Measurements from ENCODE around the gene STON1.
"Not testable (repeated sequence)": the region's sequence is repeated elsewhere in the genome, so short reads cannot be mapped to it uniquely, and the experiment has no call there.

The STON1 gene

DNA sequence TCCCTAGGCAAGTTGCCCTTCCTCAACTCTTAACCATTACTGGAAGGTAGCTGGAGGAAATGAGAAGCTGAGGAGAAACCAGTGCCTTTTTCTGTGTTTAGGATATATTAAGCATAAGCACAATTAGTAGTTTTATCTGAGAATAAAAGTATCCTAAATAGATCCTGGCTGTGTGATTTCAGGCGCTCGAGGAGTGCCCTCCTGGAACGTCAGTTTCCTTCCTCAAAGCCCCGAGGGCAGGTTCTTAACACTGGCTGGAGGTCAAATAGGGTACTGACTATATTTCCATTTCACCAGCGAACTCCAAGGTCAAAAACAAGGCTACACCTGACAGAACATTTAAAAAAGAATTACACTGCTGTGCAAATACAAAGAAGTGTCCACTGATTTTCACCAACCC is 1.5 kb upstream of the STON1 start:
- no peak for FAIRE-seq

DNA sequence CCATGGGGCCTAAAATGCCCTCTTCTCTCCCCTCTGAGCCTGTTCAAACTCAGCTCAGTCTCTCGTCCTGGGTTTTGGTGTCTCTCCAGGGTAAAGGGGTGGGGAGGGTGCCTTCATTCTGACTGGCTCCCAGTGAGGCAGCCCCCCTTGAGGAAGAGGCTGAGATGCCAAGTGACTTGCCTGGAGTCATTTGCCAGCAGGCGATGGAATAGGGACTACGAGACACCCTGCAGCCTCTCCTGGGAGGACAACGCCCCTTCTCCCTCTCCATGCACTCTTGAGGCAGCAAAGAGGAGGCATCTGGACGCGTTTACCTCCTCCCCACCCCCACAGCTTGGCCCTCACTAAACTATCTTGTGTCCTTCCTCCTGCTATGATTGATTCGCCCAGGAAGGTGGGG is 760 bp upstream of the STON1 start:
- no peak for FAIRE-seq

DNA sequence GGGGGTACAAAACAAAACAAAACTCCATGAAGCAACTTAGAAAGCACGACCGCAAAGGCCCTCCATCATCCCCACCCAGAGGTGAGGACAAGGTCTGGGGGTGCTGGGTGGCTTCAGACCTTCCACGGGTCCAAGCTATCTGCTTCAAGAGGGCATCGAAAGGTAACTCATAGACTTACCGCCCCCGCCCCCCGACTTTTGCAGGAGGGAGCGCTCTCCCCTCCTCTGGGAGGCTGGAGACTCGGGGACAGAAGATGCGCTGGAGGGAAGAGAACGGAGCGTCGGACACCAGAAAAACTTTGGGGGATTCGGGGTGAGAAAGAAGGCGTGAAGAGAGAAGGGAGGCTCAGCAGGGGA is 300 bp upstream of the STON1 start:
- FAIRE-seq: no peak

DNA sequence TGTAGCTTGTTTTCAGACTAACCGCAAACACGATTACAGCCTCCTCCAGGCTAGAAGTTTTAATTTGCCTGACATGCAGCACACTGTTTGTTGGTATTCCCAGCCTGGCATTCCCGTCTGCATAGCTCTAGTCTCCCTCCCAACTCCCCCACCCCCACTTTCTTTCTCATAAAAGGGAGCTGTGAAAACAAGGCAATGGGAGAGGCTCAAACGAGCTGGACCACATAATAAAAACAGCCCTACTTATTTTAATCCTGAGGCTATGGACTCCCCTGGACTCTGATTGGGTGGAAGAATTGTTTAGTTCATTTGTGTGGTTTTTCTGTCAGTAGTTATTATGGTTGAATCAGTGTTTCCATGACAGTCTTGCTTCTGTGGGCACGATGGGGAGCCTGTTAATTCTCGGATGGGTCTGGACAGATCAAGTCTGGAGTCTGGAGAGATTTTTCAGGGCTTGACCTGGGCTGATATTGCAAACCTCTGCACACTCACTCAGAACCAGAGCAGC is 1.2 kb downstream of the STON1 start:
- no peak for FAIRE-seq

DNA sequence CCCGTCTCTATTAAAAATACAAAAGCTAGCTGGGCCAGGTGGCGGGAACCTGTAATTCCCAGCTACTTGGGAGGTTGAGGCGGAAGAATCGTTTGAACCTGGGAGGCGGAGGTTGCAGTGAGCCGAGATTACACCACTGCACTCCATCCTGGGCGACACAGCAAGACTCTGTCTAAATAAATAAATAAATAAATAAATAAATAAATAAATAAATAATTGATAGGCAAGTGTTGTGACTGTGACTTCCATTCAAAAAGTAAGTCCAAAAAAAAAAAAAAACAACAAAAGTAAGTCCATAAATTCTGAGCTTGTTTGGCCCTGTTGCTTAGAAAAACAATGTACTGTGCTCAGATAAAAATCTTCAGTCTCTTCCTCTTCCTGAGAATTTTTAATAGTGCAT is 2.2 kb downstream of the STON1 start:
- FAIRE-seq: no peak

DNA sequence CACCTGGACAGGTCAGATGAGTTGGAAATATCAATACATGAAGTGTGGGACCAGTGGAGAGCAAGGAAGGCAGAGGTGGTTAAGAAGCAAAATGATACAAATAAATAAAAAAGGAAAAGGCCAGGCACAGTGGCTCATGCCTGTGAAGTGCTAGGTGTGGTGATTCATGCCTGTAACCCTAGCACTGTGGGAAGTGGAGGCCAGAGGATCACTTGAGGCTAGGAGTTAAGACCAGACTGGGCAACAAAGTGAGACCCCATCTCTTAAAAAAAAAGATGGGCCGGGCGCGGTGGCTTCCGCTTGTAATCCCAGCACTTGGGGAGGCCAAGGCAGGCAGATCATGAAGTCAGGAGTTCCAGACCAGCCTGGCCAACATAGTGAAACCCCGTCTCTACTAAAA is 2.9 kb downstream of the STON1 start:
- no peak for FAIRE-seq

DNA sequence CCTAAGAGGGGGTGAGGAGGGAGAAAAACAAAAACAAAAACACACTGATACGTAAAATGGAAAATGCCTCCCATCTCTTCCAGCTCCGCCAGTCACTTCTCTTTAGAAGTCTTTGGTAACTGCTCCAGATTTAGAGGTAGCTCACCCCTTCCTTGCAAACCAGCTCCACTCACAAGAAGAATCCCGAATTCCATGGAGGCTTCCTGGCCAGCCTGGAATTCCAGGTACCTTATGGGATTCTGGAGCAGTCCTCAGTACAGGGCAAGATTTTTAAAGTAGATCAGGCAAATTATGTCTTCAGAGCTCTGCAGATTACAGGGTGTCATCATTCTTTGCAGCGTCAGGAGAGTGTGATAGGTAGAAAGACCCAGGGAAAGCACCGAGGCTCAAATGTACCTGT is 4.8 kb downstream of the STON1 start:
- FAIRE-seq: no peak

DNA sequence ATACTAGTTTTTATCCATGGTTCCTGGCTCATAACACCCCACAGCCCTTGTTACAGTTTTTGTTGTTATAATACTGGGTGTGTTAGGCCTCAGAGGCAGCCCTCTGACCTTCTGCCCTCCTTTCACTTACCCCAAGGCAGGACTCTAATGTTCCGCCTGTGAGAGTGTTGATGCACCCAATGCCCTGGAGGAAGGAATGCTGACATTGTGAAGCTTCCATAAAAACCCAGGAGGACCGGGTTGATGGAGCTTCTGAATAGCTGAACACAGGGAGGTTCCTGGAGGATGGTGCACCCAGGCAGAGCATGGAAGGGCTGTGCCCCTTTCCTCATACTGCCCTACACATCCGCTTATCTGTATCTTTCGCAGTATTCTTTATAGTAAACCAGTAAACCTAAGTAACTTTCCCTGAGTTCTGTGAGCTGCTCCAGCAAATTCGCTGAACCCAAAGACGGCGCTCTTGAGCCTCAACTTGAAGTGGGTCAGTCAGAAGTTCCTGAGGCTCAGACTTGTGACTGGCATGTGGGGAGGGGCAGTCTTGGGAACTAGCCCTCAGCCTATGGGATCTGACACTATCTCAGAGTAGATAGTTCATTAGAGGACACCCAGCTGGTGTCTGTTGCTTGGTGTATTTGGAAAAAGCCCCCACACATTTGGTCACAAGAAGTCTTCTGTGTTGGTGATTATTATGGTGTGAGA is 10.4 kb downstream of the STON1 start:
- FAIRE-seq: no peak

DNA sequence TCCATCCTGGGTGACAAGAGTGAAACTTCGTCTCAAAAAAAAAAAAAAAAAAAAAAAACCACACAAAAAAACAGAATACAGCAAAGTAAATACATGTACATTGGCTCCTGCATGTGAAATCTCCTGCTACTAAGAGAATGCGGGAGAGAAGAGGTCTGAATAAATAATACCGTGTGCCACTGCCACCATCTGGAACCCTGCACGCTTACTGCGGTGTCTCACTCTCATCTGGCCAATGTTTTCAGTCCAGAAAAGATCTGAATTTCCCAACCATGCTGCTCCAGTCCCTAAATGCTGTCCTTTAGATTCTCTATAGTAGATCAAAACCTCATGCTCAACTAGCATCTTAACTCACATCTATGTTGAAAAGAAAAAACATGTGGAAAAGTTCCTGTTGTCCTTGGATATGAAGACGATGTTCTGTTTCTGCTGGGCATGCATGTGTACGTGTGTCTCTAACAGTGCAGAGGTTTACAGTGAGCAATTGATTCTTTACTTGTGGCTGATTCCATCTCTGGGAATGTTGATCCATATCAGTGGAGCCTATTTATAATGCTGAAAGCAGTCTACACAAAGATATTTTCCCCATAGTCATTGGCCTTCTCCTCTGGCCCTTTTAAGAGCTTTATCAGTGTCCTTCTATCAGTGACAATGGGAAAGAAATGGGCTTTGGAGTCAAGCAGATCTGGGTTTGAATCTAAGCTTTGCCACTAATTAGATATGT is 11.9 kb downstream of the STON1 start:
- FAIRE-seq: no peak

DNA sequence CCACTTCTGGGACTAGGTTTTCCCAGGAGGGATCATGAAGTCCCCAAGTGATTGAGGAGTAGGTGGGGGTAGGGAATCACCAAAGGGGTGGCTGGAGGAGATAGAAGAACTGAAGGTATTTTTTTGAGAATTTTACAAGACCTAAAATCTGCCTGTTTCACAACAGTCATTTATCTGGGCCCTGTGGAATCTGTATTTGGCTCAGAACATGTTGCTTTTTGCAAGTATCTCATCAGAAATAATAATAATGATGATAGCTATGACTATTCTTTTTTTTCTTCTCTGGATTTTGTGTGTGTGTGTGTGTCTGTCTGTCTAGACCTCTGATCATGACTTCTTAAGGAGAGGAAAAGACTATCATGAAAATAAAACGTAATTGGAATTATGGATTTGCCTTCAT is 13.9 kb downstream of the STON1 start:
- FAIRE-seq: no peak

DNA sequence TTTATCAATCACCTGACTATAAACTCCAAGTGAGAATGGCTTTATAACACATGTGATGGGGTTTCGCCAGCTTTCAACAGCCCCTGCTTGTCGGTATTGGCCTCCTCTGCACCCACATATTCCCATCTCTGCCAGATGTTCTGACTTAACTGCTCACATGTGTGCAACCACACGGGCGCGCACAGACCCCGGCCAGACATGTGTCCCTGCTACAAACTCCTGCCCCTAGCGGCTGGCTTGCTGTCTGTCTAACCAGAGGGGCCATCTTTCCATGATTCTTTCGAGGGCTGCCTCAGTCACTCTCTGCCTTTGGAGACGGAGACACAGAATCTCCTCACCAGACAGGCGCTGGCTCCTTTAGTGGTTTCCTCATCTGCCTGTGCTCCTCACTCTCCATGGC is 15.3 kb downstream of the STON1 start:
- FAIRE-seq: no peak

DNA sequence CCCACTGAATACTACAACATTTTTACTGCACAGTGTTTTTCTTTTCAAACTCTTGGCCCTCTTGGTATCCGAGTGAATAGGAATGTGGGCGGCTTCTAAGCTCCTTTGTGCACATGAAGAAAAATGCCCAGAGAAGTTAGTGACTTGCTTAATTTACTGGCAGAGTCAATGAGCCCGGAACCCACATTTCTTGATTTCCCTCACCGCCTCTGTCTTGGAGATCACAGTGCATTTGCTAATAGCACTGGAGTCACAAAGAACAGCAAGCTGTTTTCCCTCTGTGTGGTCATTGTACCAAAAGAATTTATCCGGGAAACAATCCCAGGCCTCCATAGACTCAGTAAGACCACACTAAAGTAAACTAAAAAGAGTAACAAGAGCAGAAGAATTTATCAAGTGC is 18.9 kb downstream of the STON1 start:
- no peak for FAIRE-seq

DNA sequence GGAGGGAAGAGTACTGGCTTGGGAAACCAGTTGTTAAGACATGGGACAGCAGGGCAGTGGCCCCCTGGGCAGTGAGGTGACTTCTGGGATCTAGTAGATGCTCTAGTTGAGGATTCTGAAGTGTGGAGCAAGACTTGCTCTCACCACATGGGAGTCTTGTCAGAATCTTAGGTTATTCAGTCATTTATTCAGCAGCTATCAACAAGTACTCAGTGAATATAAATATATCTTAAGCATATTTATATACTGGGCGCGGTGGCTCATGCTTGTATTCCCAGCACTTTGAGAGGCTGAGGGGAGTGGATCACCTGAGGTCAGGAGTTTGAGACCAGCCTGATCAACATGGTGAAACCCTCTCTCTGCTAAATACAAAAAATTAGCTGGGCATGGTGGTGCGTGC is 20.0 kb downstream of the STON1 start:
- FAIRE-seq: no peak

DNA sequence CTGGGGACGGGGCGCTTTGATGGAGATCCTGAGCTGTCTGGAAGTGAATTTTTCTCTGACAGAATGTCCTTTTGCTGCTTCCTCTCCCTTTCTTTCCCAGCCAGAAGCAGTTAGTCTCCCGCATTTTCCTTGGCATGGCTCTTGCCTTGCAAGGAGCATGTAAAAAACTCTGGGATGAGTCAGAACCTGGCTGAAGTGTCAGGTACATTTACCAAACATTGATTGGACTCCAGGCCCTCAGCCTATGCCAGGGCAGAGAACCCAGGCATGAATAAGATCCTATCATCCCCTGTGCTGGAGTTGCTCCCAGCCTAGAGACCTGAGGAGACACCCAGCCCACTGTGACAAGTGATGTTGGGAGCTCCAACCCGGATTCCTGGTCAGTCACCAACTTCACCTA is 21.6 kb downstream of the STON1 start:
- FAIRE-seq: no peak

DNA sequence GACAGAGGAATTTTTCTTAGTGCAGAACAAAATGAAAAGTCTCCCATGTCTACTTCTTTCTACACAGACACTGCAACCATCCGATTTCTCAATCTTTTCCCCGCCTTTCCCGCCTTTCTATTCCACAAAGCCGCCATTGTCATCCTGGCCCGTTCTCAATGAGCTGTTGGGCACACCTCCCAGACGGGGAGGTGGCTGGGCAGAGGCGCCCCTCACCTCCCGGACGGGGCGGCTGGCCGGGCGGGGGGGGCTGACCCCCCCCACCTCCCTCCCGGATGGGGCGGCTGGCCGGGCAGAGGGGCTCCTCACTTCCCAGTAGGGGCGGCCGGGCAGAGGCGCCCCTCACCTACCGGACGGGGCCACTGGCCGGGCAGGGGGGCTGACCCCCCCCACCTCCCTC is 25.1 kb downstream of the STON1 start:
- not testable (repeated sequence) for FAIRE-seq

DNA sequence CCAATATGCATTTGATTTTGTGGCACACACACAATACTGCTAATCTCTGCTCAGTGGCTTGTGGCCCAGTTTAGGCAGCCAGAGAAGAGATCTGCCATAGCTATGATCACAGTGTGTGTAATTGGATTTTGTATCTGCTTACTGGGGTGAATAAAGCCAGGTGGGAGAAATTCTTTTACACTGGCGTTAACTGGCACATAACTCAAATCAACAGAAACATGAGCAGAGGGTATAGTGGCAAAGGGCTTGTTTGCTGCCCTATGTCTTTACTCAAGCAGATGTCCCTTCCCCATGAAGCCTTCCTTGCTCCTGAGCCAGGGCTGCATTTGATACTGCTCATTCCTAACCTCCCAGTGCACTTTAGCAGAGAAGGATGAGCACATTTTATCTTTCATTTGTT is 28.5 kb downstream of the STON1 start:
- no peak for FAIRE-seq

DNA sequence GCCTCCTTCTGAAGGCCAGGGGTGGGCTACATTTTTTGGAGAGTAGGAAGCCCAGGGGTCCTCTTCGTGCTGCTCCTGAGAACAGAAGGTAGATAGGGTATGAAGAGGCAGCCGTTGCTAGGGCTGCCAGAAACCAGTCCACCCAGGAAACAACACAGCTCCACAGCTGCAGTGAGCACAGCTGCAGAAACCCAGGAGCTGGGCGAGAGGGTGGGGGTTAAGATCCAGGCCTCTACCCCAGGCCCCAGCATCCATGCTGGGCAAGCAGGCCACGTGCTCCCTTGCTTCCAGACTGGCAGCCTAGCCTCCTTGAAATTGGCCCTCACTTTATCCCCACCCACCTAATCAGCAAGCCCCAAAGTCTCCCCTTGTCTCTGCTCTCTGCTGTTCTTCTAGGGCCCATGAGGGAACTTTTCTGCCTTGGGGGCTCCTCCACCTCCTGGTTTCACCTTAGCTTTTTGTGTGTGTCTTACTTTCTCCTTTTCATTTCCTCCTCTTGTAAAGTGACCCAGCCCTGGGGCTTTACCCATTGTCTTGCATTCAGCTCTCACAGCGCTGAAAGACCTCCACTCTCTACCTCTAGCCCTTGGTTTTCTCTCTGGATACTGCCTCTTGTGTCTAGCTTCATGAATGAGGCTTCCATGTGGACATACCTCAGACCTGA is 30.7 kb downstream of the STON1 start:
- FAIRE-seq: no peak

DNA sequence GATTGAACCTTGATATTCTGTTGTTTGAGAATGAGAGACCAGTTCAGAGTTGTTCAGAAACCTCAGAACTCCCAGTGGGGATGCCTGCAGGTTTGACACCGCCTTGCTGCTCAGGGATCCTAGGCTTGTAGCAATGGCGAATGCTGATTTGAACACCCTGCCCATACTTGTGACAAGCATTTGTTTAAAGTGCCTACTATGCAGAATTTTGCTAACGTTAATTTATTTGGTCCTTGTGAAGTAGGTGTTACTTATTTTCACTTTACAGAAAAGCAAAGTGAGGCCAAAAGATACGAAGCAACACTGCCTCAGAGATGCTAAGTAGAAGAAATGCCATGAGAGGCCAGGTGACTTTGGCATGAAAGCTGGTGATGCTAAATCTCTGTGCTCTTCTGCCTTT is 32.3 kb downstream of the STON1 start:
- no peak for FAIRE-seq

DNA sequence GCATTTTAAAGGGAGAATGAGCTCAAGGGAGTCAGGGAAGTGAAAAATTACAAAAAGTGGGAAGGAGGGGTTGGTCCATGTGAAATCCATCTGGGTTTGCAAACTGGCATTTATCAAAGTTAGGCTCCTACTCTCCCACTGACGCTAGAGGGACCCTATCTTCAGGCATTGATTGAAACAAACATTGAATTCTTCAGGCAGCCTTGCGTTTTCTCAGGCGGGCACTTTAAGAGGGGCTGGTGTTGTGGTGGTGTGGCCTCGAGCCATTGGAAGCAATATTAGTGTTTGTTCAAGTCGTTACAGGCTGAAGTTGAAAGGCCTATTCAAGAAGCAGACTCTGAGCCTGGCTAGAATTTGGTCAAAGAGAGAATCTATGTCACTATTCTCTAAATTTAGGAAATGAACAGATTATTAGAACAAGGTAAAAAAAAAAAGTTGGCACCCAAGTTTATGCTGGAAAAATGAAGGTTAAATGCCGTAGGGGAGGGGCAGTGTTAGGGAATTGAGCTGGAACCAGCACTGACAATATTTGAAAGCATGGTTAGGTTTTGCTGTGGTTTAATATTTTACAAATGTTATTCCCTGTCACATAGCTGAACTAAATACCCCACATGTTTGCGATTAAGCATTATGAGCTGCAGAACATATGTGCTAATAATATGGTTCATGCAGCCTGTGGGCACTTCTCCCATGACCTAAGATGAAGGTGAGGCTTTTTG is 36.8 kb downstream of the STON1 start:
- no peak for FAIRE-seq

DNA sequence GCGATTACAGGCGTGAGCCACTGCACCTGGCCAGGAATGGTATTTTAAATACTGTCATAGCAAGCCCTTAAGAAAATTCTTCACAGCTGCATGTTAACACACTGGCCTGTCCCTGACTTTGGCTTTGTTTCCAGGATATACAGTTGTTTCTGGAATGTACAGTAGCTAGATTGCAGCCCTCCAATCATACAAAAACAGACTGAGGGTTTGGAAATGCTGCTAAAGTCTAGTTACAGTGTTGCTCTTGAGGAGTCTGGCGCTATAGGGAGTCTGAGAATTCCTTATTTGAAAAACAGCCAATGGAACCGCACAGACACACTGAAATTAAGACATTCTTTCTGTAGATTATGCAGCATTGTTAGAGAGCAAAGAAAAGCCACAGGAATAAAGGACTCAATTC is 37.7 kb downstream of the STON1 start:
- FAIRE-seq: no peak

DNA sequence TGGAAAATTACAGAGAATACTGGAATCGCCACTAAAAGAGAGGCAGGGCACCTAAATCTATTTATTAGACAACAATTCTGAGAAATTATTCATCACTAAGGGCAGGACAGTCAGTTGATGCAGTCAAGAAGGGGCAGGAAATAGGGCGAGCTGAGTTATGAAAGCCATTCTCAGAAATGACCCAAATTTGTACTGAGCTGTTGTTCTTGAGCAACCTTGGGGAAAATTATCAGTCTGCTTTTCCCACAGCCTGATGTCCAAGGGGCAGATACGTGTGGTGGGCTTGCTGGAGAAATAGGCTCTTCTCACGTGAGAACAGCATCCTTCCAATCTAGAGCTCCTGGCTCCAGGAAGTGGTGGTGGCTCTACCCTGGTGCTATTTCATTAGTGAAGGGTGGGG is 38.6 kb downstream of the STON1 start:
- no peak for FAIRE-seq

DNA sequence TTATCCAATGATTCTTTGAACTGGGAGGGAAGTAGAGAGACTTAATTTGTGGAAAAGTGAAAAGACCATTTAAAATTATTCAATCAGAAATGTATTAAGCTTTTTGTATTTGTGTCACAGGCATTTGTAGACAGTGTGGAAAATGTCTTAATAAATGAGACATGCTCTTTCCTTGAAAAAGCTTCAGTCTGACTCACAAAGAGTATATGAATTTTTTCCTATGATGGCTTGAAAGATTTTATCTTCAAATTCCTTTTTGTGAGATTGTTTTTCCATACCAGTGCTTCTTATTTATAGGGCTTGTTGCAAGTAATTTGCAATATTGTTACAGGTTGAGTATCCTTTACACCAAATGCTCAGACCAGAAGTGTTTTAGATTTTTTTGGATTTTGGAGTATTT is 39.5 kb downstream of the STON1 start:
- FAIRE-seq: no peak

DNA sequence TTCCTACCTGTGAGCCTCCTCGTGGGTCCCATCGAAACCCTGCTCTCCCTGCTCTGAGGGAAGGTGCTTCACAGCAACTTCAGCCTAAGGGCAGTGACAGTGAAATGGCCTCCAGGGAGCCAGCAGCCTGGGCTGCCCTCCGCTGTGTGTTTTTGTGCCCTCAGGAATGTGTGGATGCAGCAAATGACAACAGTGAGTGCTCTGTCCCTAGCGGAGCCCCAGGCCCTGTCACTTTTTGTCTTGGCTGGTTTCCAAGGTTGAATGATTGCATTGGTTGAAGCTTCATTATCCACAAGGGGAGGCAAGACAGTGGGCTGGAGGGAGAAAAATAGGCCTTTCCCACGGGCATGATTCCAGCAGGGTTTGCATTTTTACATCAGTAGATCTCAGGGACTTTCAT is 42.9 kb downstream of the STON1 start:
- no peak for FAIRE-seq

Measured in TTC549 (cell line).